Neuronal stem cell (in vitro differentiated cells): ENCODE measurements around the gene NOC2L.

Experiments
- DNase-seq: peaks from one replicate; pipeline ENCODE4 v3.0.0-alpha.2; 2013; ENCODE audit warnings: low spot score
- H2AFZ ChIP-seq: one replicate; pipeline ENCODE4 v1.6.1; 2013; ENCODE audit warnings: mild to moderate bottlenecking, low read length, inconsistent platforms
- H2AK5ac ChIP-seq: 2 replicates; pipeline ENCODE4 v1.6.1; 2013; ENCODE audit warnings: low read depth, mild to moderate bottlenecking, inconsistent platforms, low read length, moderate library complexity, mixed read lengths
- H2BK120ac ChIP-seq: 2 replicates; pipeline ENCODE4 v1.6.1; 2013; ENCODE audit warnings: low read depth, mild to moderate bottlenecking, inconsistent platforms, low read length, moderate library complexity, mixed read lengths
- H2BK12ac ChIP-seq: one replicate; pipeline ENCODE4 v1.6.1; 2013; ENCODE audit warnings: low read length, inconsistent platforms
- H2BK15ac ChIP-seq: 2 replicates; pipeline ENCODE4 v1.6.1; 2013; ENCODE audit warnings: mild to moderate bottlenecking, low read length, inconsistent platforms, mixed read lengths
- H2BK5ac ChIP-seq: one replicate; pipeline ENCODE4 v1.6.1; 2013; ENCODE audit warnings: inconsistent platforms, mild to moderate bottlenecking, low read length, moderate library complexity
- H3K14ac ChIP-seq: one replicate; pipeline ENCODE4 v1.6.1; 2013; ENCODE audit warnings: low read length, inconsistent platforms
- H3K18ac ChIP-seq: 2 replicates; pipeline ENCODE4 v1.6.1; 2013; ENCODE audit warnings: low read length, inconsistent platforms
- H3K23ac ChIP-seq: 2 replicates; pipeline ENCODE4 v1.6.1; 2013; ENCODE audit warnings: low read depth, mild to moderate bottlenecking, mixed read lengths, low read length, inconsistent platforms; ENCODE audit not compliant: poor library complexity
- H3K27ac ChIP-seq: replicated peaks from 3 replicates; pipeline ENCODE4 v1.5.1; 2013; ENCODE audit warnings: low read length, inconsistent platforms
- H3K27me3 ChIP-seq, 3 experiments: 2 replicates each; pipeline ENCODE4 v1.6.1; 2013; ENCODE audit warnings: low read length in 3 of 3, mild to moderate bottlenecking in 2 of 3, inconsistent platforms in 1 of 3, low read depth in 1 of 3, mixed read lengths in 1 of 3, moderate library complexity in 1 of 3; ENCODE audit not compliant: control insufficient read depth in 3 of 3, insufficient read depth in 3 of 3
- H3K36me3 ChIP-seq, 2 donors: replicated peaks in 1 of 2; 2 replicates each; pipeline ENCODE4 v1.6.1; 2013; ENCODE audit warnings: low read length in 2 of 2; ENCODE audit not compliant: control insufficient read depth in 2 of 2, insufficient read depth in 2 of 2
- H3K4ac ChIP-seq: 2 replicates; pipeline ENCODE4 v1.6.1; 2013; ENCODE audit warnings: inconsistent platforms, mild to moderate bottlenecking, low read length, moderate library complexity
- H3K4me1 ChIP-seq, 2 donors: 1 replicate in 1 of 2; 2 replicates in 1 of 2; pipeline ENCODE4 v1.6.1; 2013; ENCODE audit warnings: low read length in 2 of 2, low read depth in 1 of 2; ENCODE audit not compliant: control insufficient read depth in 2 of 2, insufficient read depth in 1 of 2
- H3K4me2 ChIP-seq: one replicate; pipeline ENCODE4 v1.6.1; 2013; ENCODE audit warnings: mild to moderate bottlenecking, low read length, inconsistent platforms; ENCODE audit not compliant: insufficient read depth, poor library complexity, severe bottlenecking
- H3K4me3 ChIP-seq, 2 donors: 2 replicates each; pipeline ENCODE4 v1.5.1; 2013; ENCODE audit warnings: low read length in 2 of 2, mild to moderate bottlenecking in 2 of 2, inconsistent platforms in 1 of 2, moderate library complexity in 1 of 2
- H3K79me1 ChIP-seq: one replicate; pipeline ENCODE4 v1.6.1; 2013; ENCODE audit warnings: low read depth, mild to moderate bottlenecking, inconsistent platforms, low read length, moderate library complexity
- H3K9ac ChIP-seq: one replicate; pipeline ENCODE4 v1.6.1; 2013; ENCODE audit warnings: mild to moderate bottlenecking, low read depth, low read length, inconsistent platforms; ENCODE audit not compliant: poor library complexity
- H3K9me3 ChIP-seq, 2 donors: replicated peaks in 1 of 2; 2 replicates each; pipeline versions ENCODE3 to v1.6.1; 2013; ENCODE audit warnings: low read length in 2 of 2, mild to moderate bottlenecking in 2 of 2, inconsistent platforms in 1 of 2, low read depth in 1 of 2, mixed read lengths in 1 of 2, moderate library complexity in 1 of 2; ENCODE audit not compliant: control insufficient read depth in 2 of 2, insufficient read depth in 1 of 2
- H4K8ac ChIP-seq: one replicate; pipeline ENCODE4 v1.6.1; 2013; ENCODE audit warnings: low read depth, mild to moderate bottlenecking, inconsistent platforms, low read length, moderate library complexity
- H4K91ac ChIP-seq: one replicate; pipeline ENCODE4 v1.6.1; 2013; ENCODE audit warnings: low read length, low read depth, mild to moderate bottlenecking, inconsistent platforms; ENCODE audit not compliant: poor library complexity
- WGBS, 2 donors: extraction: QIAGEN DNeasy Blood & Tissue Kit; methylation state at CpG; one replicate each; pipeline ENCODE4 v1.1.7; 2013; ENCODE audit warnings: missing lambda C conversion rate in 2 of 2, mixed read lengths in 1 of 2; ENCODE audit not compliant: insufficient read length in 2 of 2, insufficient replicate concordance in 1 of 2; ENCODE audit errors: extremely low coverage in 2 of 2; 5-methylcytosine and 5-hydroxymethylcytosine counted together

NOC2L gene

DNA sequence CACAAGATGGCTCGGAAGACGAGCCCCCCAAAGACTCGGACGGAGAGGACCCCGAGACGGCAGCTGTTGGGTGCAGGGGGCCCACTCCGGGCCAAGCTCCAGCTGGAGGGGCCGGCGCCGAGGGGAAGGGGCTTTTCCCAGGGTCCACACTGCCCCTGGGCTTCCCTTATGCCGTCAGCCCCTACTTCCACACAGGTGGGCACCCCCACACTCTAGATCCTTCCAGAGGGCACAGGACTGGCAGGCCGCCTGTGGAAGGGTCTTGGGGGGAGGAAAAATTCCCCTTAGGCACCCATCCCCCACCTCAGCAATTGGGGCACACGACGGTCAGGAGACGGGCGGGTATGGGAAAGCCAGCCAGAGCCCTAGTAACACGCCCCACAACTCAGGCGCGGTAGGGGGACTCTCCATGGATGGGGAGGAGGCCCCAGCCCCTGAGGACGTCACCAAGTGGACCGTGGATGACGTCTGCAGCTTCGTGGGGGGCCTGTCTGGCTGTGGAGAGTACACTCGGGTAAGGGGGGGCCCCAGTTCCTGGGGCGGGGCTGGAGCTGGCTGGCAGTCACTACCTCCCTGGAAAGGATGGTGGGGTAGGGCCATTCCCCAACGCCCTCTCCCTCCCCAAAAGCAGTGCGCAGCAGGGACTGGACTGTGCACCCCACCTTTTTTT is 16.1 kb downstream of the NOC2L start:
- WGBS, 2 donors: no CpG with 5 or more reads among the region's 27 CpGs
- no peak overlapping the region for H3K27ac ChIP-seq
- H4K91ac ChIP-seq: no peak overlapping the region
- H2BK12ac ChIP-seq: no peak overlapping the region
- H3K4me1 ChIP-seq: peaks cover 24 to 27% of the 10 kb centered on the region in 2 donors
- no peak overlapping the region for H2BK15ac ChIP-seq
- H3K4me2 ChIP-seq: peak overlapping the region; percentile 73
- H3K9ac ChIP-seq: peak overlapping the region; percentile 44
- no peak for DNase-seq
- no peak overlapping the region for H3K4ac ChIP-seq
- no peaks in the 10 kb centered on the region for H3K9me3 ChIP-seq
- H2AK5ac ChIP-seq: peak overlapping the region; percentile 71
- H2BK120ac ChIP-seq: no peak overlapping the region
- no peak overlapping the region for H4K8ac ChIP-seq
- peaks cover 12 to 37% of the 10 kb centered on the region in 2 donors for H3K36me3 ChIP-seq
- peak overlapping the region; percentile 9 for H3K14ac ChIP-seq
- H2AFZ ChIP-seq: no peak overlapping the region
- no peak overlapping the region for H2BK5ac ChIP-seq
- H3K18ac ChIP-seq: peak overlapping the region; percentile 85
- H3K23ac ChIP-seq: peak overlapping the region; percentile 93
- peaks cover 30 to 56% (median 55%) of the 10 kb centered on the region in 3 experiments for H3K27me3 ChIP-seq
- no peak overlapping the region for H3K4me3 ChIP-seq
- peaks cover 4% of the 10 kb centered on the region for H3K79me1 ChIP-seq

DNA sequence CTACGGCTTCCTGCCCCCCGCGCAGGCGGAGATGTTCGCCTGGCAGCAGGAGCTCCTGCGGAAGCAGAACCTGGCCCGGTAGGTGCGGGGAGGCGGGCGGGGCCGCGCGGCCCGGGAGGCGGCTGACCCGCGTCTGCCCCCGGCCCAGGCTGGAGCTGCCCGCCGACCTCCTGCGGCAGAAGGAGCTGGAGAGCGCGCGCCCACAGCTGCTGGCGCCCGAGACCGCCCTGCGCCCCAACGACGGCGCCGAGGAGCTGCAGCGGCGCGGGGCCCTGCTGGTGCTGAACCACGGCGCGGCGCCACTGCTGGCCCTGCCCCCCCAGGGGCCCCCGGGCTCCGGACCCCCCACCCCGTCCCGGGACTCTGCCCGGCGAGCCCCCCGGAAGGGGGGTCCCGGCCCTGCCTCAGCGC is 16.6 kb downstream of the NOC2L start:
- no peak overlapping the region for H4K8ac ChIP-seq

DNA sequence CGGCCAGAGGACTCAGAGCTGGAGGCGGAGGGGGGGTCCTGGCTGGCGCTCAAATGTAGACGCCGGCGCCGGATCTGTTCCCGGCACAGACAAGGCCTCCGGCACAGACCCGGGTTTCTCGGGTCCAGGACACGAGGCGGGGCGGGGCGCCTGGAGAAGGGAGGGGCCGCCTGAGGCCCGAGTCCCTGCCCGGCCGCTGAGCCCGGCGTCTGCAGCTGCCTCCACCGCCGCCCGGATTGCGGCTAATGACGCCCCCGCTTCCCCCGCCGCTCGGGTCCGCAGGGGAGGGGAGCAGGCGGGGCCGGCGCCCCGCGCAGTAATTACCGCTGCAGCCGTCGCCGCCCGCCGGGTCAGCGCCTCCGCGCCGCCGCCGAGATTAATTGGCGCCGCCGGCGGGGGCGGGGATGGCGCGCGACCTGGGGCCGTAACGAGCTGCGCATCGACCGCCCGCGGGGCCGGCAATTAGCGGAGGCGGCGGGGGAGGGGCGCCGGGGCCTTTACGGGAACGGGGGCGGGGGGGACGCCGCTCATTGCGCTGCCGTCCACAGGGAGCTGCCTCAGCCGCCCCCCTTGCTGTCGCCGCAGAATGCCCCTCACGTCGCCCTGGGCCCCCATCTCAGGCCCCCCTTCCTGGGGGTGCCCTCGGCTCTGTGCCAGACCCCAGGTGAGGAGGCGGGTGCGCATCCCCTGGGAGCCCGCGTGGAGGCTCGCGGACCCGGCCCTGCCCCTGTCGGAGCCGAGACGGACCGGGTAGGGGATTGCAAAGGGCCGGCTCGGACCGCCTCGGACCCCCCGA is 17.3 kb downstream of the NOC2L start:
- H4K8ac ChIP-seq: no peak overlapping the region
- H3K4me3 ChIP-seq: peak overlapping the region in 1 of 2 donors; percentile 69
- H2BK5ac ChIP-seq: peak overlapping the region; percentile 90
- no peak overlapping the region for H4K91ac ChIP-seq
- H3K9me3 ChIP-seq: no peaks in the 10 kb centered on the region
- H3K18ac ChIP-seq: peak overlapping the region; percentile 98
- H2AFZ ChIP-seq: peak overlapping the region; percentile 71
- H3K79me1 ChIP-seq: peaks cover 4% of the 10 kb centered on the region
- peak overlapping the region; percentile 73 for H3K4me2 ChIP-seq
- H3K4ac ChIP-seq: no peak overlapping the region
- H3K23ac ChIP-seq: peak overlapping the region; percentile 85
- WGBS, 2 donors: no CpG with 5 or more reads among the region's 98 CpGs
- H3K9ac ChIP-seq: no peak overlapping the region
- H2BK15ac ChIP-seq: peak overlapping the region; percentile 85
- peaks cover 7 to 25% of the 10 kb centered on the region in 2 donors for H3K36me3 ChIP-seq
- H2BK12ac ChIP-seq: no peak overlapping the region
- H3K4me1 ChIP-seq: peaks cover 24 to 27% of the 10 kb centered on the region in 2 donors
- no peak overlapping the region for H3K27ac ChIP-seq
- H2BK120ac ChIP-seq: no peak overlapping the region
- peaks cover 34 to 69% (median 64%) of the 10 kb centered on the region in 3 experiments for H3K27me3 ChIP-seq
- peak overlapping the region; percentile 84 for H2AK5ac ChIP-seq
- peak; percentile 77 for DNase-seq
- peak overlapping the region; percentile 38 for H3K14ac ChIP-seq

More for the DNA sequence above, 16.6 kb downstream of the NOC2L start:
- WGBS, 2 donors: no CpG with 5 or more reads among the region's 48 CpGs
- H3K79me1 ChIP-seq: peaks cover 4% of the 10 kb centered on the region
- peak overlapping the region; percentile 80 for H3K23ac ChIP-seq
- no peak overlapping the region for H3K14ac ChIP-seq
- no peak overlapping the region for H4K91ac ChIP-seq
- no peak overlapping the region for H3K4ac ChIP-seq
- peak overlapping the region; percentile 71 for H2AFZ ChIP-seq
- H3K27me3 ChIP-seq: peaks cover 34 to 62% (median 60%) of the 10 kb centered on the region in 3 experiments
- no peaks in the 10 kb centered on the region for H3K9me3 ChIP-seq
- no peak for DNase-seq
- H2AK5ac ChIP-seq: peak overlapping the region; percentile 71
- peaks cover 24 to 27% of the 10 kb centered on the region in 2 donors for H3K4me1 ChIP-seq
- H3K36me3 ChIP-seq: peaks cover 7 to 31% of the 10 kb centered on the region in 2 donors
- H3K9ac ChIP-seq: no peak overlapping the region
- peak overlapping the region; percentile 73 for H3K4me2 ChIP-seq
- no peak overlapping the region for H3K27ac ChIP-seq
- H2BK5ac ChIP-seq: peak overlapping the region; percentile 53
- H2BK120ac ChIP-seq: no peak overlapping the region
- H2BK12ac ChIP-seq: no peak overlapping the region
- peak overlapping the region in 1 of 2 donors; percentile 41 for H3K4me3 ChIP-seq
- no peak overlapping the region for H2BK15ac ChIP-seq
- peak overlapping the region; percentile 93 for H3K18ac ChIP-seq
